Subcutaneous abdominal adipose tissue (tissue), 5 donors: ENCODE data around the gene LCN12.

Source experiments
- H3K27ac ChIP-seq: one replicate; pipeline ENCODE4 v1.7.0; 2013; ENCODE audit warnings: low read depth, mild to moderate bottlenecking, inconsistent platforms, low read length, moderate library complexity
- H3K27me3 ChIP-seq, 5 donors: one replicate each; pipeline ENCODE4 v1.7.0; 2013; ENCODE audit warnings: low read length in 5 of 5, inconsistent platforms in 1 of 5; ENCODE audit not compliant: control insufficient read depth in 5 of 5, insufficient read depth in 4 of 5
- H3K36me3 ChIP-seq, 5 donors: one replicate each; pipeline ENCODE4 v1.7.0; 2013; ENCODE audit warnings: low read length in 5 of 5; ENCODE audit not compliant: control insufficient read depth in 5 of 5, insufficient read depth in 5 of 5
- H3K4me1 ChIP-seq, 5 donors: one replicate each; pipeline ENCODE4 v1.7.0; 2013; ENCODE audit warnings: low read length in 5 of 5, mild to moderate bottlenecking in 3 of 5, moderate library complexity in 1 of 5; ENCODE audit not compliant: control insufficient read depth in 5 of 5, insufficient read depth in 5 of 5
- H3K4me3 ChIP-seq, 5 donors: one replicate each; pipeline ENCODE4 v1.7.0; 2013; ENCODE audit warnings: low read length in 5 of 5, low read depth in 1 of 5
- H3K9ac ChIP-seq, 5 donors: one replicate each; pipeline ENCODE4 v1.7.0; 2013; ENCODE audit warnings: low read length in 5 of 5, mild to moderate bottlenecking in 4 of 5, moderate library complexity in 3 of 5
- H3K9me3 ChIP-seq, 5 donors: one replicate each; pipeline ENCODE4 v1.7.0; 2013; ENCODE audit warnings: low read length in 5 of 5; ENCODE audit not compliant: control insufficient read depth in 5 of 5
- donor health status: healthy.
- donor health status: healthy.
- donor health status: healthy.
- donor health status: healthy.
- donor health status: healthy.

The LCN12 gene

DNA sequence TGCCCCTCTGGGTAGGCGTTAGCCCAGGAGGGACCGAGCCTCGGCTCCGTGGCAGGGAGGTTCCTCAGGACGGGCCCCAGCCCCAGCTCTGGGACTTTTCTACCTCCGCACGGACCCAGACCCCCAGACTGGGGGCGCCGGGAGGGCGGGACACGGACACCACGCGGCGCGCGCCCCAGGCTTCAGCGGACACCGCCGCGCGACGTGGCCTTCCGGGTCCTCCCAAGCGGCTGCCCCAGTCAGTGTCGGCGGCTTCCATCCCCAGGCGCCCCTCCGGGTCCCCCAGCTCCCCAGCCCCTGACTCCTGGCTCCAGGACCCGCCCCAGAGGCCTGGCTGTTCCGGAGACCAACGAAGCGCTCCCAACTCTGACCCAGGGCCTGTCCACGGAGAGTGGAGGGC lies 33.8 kb downstream of the LCN12 start:
- Histone ChIP-seq H3K4me3 (no peak overlapping the region), H3K9me3 (peaks cover 0 to 4% (median 0%) of the 10 kb centered on the region in 5 donors), H3K4me1 (peaks cover 0 to 28% (median 13%) of the 10 kb centered on the region in 5 donors), H3K27me3 (peaks cover 10 to 35% (median 21%) of the 10 kb centered on the region in 5 donors), H3K9ac (no peak overlapping the region), H3K36me3 (no peaks in the 10 kb centered on the region), H3K27ac (no peak overlapping the region)

DNA sequence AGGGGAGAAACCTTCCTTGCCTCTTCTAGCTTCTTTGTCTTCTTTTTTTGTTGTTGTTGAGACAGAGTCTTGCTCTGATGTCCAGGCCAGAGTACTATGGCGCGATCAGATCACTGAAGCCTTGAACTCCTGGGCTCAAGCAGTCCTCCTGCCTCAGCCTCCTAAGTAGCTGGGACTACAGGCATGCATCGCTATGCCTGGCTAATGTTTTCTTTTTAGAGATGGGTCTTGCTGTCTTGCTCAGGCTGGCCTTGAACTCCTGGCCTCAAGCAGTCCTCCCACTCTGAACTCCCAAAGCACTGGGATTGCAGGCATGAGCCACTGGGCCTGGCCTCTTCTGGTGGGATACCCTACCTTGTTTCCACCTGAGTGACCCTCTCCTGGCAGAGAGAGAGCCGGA lies 36.8 kb downstream of the LCN12 start:
- peaks cover 0 to 4% (median 0%) of the 10 kb centered on the region in 5 donors for H3K9me3 ChIP-seq
- peaks cover 10 to 20% (median 16%) of the 10 kb centered on the region in 5 donors for H3K27me3 ChIP-seq
- H3K4me3 ChIP-seq = no peak overlapping the region
- peaks cover 1 to 24% (median 12%) of the 10 kb centered on the region in 5 donors for H3K4me1 ChIP-seq
- peaks cover 0 to 4% (median 1%) of the 10 kb centered on the region in 5 donors for H3K36me3 ChIP-seq
- no peak overlapping the region for H3K27ac ChIP-seq
- no peak overlapping the region for H3K9ac ChIP-seq

DNA sequence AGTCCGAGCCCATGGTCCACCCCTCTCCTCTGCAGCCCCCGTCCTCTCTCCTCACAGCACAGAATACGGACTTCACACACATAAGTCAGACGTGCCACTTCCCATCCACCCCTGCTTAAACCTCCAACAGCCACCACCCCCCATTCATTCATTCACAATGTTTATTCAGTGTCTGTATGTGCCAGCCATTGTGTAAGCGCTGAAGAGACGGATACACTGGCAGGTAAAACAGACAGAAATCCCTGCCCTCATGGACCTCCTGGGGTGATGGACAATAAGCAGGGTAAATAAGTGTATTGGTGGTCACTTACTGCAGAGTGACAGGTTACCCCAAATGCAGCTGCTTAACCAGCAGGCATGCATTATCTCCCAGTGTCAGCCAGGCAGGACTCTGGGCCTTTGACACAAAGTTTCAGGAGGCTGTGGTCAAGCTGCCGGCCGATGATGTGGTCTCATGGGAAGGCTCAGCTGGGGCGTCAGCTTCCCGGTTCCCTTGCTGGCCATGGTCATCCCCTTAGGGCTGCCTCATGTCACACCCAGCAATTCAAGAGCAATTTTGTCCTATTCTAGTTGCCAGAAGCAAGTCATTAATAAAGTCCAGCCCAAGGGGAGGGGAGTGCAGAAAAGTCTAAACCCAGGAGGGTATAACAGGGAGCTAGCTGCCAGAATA lies 38.3 kb downstream of the LCN12 start:
- H3K27me3 ChIP-seq = peaks cover 4 to 12% (median 5%) of the 10 kb centered on the region in 5 donors
- peaks cover 1 to 22% (median 18%) of the 10 kb centered on the region in 5 donors for H3K4me1 ChIP-seq
- peaks cover 0 to 7% (median 4%) of the 10 kb centered on the region in 5 donors for H3K36me3 ChIP-seq
- peaks cover 0 to 4% (median 0%) of the 10 kb centered on the region in 5 donors for H3K9me3 ChIP-seq
- H3K4me3 ChIP-seq = no peak overlapping the region
- no peak overlapping the region for H3K9ac ChIP-seq
- no peak overlapping the region for H3K27ac ChIP-seq

DNA sequence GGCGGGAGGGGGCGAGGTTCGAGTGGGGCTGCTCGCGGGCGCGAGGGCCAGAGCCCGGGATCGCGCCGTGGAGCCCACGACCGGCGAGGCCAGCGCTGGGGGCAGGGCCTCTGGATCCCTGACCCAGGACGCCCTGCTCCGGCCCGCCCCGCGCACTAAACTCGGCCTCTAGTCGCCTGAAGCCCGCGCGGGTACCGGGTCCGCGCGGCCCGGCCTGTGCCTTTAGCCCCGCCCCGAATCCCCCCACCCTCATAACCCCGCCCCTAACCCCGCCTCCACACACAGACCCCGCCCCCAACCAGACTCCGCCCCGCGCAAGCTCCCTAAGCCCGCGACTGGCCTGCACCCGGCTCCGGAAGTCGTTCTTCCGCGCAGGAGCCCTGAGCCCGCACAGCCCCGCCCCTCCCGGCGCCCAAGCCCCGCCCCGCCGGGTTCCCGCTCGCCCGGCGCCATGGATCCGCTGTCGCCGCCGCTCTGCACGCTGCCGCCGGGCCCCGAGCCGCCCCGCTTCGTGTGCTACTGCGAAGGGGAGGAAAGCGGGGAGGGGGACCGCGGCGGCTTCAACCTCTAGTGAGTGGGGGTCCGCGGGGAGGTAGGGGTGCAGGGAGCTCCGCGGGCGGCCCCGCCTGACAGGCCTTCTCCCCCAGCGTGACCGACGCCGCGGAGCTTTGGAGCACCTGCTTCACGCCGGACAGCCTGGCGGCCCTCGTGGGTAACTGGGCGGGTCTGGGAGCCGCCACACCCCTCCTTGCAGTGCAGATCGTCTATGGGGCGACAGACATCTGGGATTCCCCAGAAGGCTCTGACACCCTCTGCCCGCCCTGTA lies 40.1 kb downstream of the LCN12 start, which contains the start of gene PAXX:
Gene PAXX, plus strand, starts transcription at position 430 of the 826 bp plus-strand sequence. Its CDS starts 22 bp downstream, at position 452.
- Histone ChIP-seq H3K27ac (no peak within 1 kb of the TSS), H3K9ac (peak within 1 kb of the TSS; percentile 63 to 88 (median 70)), H3K9me3 (peaks cover 0 to 4% (median 0%) of the 10 kb centered on the region in 5 donors), H3K4me3 (peak within 1 kb of the TSS; percentile 69 to 86 (median 73)), H3K36me3 (peaks cover 0 to 7% (median 4%) of the 10 kb centered on the region in 5 donors), H3K4me1 (peaks cover 1 to 36% (median 29%) of the 10 kb centered on the region in 5 donors), H3K27me3 (peaks cover 8 to 23% (median 18%) of the 10 kb centered on the region in 5 donors)

DNA sequence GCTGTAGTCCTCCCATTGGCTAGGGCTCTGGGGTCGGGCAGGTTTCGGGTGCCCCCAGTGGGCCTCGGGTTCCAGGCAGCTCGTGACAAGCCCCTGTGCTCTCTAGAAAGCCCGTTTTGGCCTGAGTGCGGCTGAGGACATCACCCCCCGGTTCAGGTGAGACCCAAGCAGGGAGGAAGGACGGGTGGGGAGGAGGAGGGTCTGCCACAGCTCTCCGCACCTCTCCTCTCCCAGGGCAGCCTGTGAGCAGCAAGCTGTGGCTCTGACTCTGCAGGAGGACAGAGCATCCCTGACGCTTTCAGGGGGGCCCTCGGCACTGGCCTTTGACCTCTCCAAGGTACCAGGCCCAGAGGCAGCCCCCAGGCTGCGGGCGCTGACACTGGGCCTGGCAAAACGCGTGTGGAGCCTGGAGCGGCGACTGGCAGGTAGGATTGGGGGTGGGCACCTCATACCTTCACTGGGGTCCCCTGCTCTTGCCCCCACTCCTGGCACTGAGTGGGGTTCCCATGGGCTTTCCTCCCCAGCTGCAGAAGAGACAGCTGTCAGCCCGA lies 40.8 kb downstream of the LCN12 start:
- Histone ChIP-seq H3K4me3 (peak overlapping the region; percentile 69 to 86 (median 73)), H3K9ac (peak overlapping the region; percentile 63 to 88 (median 70)), H3K27ac (no peak overlapping the region), H3K4me1 (peaks cover 1 to 36% (median 29%) of the 10 kb centered on the region in 5 donors), H3K36me3 (peaks cover 0 to 7% (median 4%) of the 10 kb centered on the region in 5 donors), H3K9me3 (peaks cover 0 to 4% (median 0%) of the 10 kb centered on the region in 5 donors), H3K27me3 (peaks cover 8 to 23% (median 21%) of the 10 kb centered on the region in 5 donors)

DNA sequence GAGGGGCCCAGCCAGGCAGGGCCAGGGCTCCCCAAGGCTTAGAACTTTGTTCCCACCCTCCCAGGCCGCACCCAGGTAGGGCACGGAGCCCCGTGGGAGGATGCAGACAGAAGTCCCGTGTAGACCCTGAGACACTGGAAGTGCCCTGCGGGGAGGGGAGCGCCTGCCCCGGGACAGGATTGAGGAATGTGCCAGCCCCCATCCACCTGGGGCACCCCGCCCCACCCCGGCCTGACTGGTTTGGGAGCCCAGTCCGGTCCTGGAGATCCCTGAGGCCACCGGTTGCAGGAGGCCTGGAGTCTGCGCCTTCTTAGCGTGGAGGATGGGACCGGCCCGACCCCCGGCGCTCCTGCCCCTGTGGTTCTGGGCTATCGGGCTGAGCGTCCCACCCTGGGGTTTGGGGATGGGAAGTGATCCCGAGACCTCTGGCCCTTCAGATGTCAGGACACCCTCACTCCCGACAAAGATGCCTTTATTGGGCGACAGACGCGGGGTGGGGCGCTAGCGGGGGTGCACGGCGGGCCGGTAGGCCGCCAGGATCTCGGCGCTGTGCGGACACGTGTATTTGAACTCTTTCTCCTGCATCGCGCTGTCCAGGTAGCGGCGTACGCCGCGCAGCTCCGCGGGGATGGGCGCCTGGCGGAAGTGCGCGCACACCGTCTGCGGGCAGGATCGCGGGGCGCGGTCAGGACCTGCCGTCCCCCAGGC lies 42.3 kb downstream of the LCN12 start:
- peaks cover 1 to 36% (median 29%) of the 10 kb centered on the region in 5 donors for H3K4me1 ChIP-seq
- no peak overlapping the region for H3K4me3 ChIP-seq
- H3K27me3 ChIP-seq = peaks cover 8 to 23% (median 21%) of the 10 kb centered on the region in 5 donors
- H3K36me3 ChIP-seq = peaks cover 0 to 7% (median 4%) of the 10 kb centered on the region in 5 donors
- no peak overlapping the region for H3K9ac ChIP-seq
- H3K27ac ChIP-seq = no peak overlapping the region
- H3K9me3 ChIP-seq = peaks cover 0 to 4% (median 0%) of the 10 kb centered on the region in 5 donors

DNA sequence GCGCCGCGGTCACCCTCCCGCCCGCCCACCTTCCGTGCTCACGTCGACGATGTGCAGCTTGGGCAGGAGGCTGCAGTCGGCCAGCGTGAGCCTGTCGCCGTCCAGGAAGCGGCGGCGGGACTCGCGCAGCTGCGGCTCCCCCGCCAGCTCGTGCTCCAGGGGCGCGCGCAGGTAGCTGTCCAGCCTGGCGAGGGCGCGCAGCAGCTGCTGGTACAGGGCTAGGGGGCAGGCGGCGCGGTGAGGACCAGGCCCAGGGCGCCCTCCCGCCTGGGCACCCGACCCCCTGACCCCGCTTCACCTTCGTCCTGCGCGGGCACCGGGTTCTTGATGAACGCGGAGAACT lies 42.8 kb downstream of the LCN12 start:
- Histone ChIP-seq H3K9me3 (peaks cover 0 to 4% (median 0%) of the 10 kb centered on the region in 5 donors), H3K9ac (no peak overlapping the region), H3K36me3 (peaks cover 0 to 7% (median 4%) of the 10 kb centered on the region in 5 donors), H3K27ac (no peak overlapping the region), H3K4me1 (peaks cover 1 to 39% (median 29%) of the 10 kb centered on the region in 5 donors), H3K27me3 (peaks cover 8 to 23% (median 21%) of the 10 kb centered on the region in 5 donors), H3K4me3 (no peak overlapping the region)

DNA sequence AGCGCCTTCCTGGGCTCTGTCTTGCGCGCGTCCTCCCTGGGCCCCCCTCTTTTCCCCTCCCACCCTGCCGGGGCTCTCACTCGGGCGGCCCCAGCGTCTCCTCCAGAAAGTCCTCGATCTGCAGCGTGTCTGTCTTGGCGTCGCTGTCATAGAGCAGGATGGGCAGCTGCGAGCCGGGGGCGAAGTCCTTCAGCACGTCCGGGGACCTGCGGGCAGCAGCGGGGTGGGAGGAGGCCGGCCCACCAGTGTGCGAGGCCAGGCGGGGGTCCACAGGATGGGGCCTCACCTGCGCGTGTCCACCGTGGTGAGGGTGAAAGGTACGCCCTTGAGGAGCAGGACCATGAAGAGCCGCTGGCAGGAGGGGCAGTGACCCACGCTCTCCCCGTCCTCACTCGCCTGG lies 43.3 kb downstream of the LCN12 start:
- Histone ChIP-seq H3K4me3 (no peak overlapping the region), H3K4me1 (peaks cover 1 to 44% (median 34%) of the 10 kb centered on the region in 5 donors), H3K9ac (no peak overlapping the region)

DNA sequence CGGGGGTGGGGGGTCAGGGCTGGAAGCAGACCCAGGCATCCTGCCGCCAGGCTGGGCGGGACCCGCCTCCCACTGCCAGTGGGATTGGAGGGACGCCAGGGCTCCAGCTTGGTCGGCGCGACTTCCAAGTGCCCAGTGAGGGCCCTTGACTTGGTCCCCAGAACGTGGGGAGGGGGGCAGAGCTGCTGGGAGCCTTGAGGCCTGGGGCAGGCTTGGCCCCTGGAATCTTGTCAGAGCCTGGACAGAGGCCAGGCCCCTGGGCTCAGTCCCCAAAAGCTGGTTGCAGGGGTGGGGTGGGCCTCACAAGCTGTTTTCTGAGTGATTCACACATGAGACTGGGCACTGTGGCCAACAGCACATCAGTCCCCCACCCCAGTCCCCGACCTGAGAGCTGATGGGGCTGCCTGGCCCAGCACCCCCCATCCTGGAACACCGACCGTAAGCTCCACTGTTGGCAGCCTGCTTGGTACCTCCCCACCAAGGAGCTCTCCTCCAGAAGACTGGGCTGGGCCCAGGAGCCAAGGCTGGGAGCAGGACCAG lies 43.8 kb downstream of the LCN12 start:
- Histone ChIP-seq H3K9me3 (no peaks in the 10 kb centered on the region), H3K36me3 (peaks cover 0 to 7% (median 4%) of the 10 kb centered on the region in 5 donors), H3K27me3 (peaks cover 8 to 23% (median 21%) of the 10 kb centered on the region in 5 donors), H3K4me3 (peak overlapping the region in 1 of 5 donors; percentile 11), H3K9ac (no peak overlapping the region), H3K27ac (no peak overlapping the region), H3K4me1 (peaks cover 1 to 47% (median 35%) of the 10 kb centered on the region in 5 donors)

More for the DNA sequence above, 43.3 kb downstream of the LCN12 start:
- Histone ChIP-seq H3K27me3 (peaks cover 8 to 23% (median 21%) of the 10 kb centered on the region in 5 donors), H3K36me3 (peaks cover 0 to 7% (median 4%) of the 10 kb centered on the region in 5 donors), H3K9me3 (peaks cover 0 to 3% (median 0%) of the 10 kb centered on the region in 5 donors), H3K27ac (no peak overlapping the region)
